OCI-LY1 (cell line): ENCODE results near the gene GATC.

ENCODE experiments used
- CTCF ChIP-seq: fragments of 200-600 bp; sonication (generic), shearing (Covaris generic); IDR thresholded peaks from 2 replicates; pipeline ENCODE4 v1.5.1; 2017; ENCODE audit warnings: mild to moderate bottlenecking, antibody characterized with exemption, low read length, moderate library complexity, mixed read lengths
- EZH2 ChIP-seq: fragments of 200-600 bp; sonication (generic), shearing (Covaris generic); IDR thresholded peaks from 2 replicates; pipeline ENCODE4 v1.8.0; 2017; ENCODE audit warnings: borderline replicate concordance, mixed run types, mild to moderate bottlenecking, antibody characterized with exemption, low read length, moderate library complexity, mixed read lengths

GRCh38 chr12:120490325-120490724 lies 44.1 kb downstream of the GATC start:
- TF ChIP-seq CTCF (no peak), EZH2 (no peak)
